Epithelial cell of prostate (primary cell): Measurements from ENCODE around the gene SPTLC2.

Experiments used
- DNase-seq: peaks from one replicate; pipeline ENCODE4 v3.0.0-alpha.2; 2011; ENCODE audit warnings: low read depth, low spot score
- H3K27ac ChIP-seq: fragments of 450-650 bp; 2 replicates; pipeline ENCODE4 v1.5.1; 2017; ENCODE audit warnings: mild to moderate bottlenecking

The SPTLC2 gene

DNA sequence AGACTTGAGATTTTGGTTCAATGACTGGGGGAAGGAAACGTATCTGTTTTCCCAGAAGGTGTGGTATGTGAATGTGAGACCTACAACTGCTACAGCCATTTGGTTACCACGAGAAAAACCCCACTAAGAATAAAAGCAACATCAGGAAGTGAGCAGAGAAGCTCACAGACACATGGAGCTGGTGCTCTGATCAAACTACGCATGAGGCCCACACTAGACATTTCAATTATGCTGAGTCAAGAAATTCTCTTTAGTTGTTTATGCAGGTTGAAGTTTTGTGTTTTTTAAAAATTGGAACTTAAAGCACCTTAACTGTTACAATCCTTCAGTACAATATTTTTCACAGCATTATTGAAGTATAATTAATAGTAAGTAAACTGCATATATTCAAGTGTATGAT is 8.9 kb upstream of the SPTLC2 start:
- no peak overlapping the region for H3K27ac ChIP-seq
- no peak for DNase-seq

DNA sequence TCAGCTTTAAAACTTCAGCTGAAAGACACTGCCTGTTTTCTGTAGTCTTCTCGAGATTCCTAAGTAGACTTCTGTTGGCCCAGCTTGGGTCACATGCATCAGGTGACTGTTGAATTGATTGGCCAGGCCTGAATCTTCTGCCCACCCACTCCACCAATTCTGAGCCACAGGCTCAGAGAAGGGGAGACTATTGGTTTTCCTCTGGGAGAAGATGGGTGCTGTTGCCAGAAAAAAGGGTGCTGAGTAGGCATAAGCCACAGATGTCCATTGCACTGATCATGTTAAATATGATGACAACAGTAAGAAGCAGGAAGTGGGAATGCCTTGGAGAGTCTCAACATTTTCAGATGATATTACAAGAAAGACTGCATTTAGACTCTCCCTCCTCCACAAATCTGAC is 6.8 kb upstream of the SPTLC2 start:
- peak overlapping the region; percentile 32 for H3K27ac ChIP-seq
- no peak for DNase-seq

GRCh38 chr14:77622366-77622961 is 6.0 kb upstream of the SPTLC2 start:
- DNase-seq: no peak

DNA sequence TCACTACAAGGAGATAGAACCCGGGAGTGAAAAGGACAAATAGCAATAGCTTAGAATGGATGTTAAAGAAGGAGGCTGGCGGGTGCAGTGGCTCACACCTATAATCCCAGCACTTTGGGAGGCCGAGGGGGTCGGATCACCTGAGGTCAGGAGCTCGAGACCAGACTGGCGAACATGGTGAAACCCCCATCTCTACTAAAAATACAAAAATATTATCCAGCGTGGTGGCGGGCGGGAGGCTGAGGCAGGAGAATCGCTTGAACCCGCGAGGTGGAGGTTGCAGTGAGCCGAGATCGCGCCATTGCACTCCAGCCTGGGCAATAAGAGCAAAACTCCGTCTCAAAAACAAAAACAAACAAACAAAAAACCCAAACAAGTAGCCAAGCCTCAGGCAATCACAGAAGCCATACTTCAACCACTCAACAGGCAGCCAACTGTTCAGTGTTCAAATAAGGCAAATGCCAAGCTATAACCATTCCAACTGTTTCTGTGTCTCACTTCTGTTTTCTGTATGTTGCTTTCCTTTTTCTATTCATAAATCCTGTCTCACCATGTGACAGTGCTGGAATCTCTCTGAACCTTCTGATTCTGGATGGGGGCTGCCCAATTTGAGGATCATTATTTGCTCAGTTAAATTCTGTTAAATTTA is 3.9 kb upstream of the SPTLC2 start:
- no peak overlapping the region for H3K27ac ChIP-seq
- no peak for DNase-seq

More at GRCh38 chr14:77622366-77622961, 6.0 kb upstream of the SPTLC2 start:
- peak overlapping the region; percentile 32 for H3K27ac ChIP-seq

DNA sequence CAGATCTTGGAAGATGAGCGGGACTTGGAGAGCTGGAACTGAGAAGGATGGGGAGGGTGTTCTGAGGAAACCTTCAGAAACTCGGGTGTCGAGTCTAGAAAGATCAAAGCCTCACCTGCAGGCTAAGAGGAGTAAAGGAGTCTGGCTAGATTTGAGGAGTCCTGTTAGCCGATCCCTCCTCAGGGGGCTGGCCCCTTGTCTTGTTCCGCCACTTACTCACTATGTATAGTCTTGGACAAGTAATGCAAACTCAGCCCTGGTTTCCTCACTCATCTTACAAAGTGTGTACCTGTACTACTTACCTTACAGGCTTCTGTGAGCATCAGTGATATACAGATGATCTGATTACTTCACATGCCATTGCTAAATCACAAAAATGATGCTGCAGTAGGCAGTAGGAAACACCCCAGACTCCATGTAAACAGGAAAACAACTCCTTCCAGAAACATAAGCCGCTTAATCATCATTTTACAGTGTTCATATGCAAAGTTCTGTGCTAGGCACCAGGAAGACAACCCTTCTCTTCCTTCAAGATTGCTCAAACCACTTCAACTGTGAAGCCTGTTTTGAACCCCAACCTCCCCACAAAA is 2.0 kb upstream of the SPTLC2 start:
- no peak for DNase-seq
- H3K27ac ChIP-seq: peak overlapping the region; percentile 7

DNA sequence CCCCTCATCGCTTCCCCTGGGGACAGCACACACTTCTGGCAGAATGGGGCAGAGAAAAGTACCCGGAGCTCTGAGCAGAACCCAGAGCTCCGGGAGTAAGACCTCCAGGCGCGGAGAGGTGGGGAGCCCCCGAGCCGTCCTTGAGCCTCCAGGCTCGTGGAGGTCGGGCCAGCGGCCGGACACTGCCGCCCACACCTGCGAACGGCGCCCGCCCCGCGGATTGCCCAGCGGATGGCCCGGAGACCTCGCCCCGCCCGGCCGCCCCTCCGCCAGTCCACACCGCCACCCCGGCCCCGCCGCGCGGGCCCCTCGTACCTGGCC is 344 bp downstream of the SPTLC2 start:
- no peak for DNase-seq
- peak overlapping the region; percentile 86 for H3K27ac ChIP-seq

DNA sequence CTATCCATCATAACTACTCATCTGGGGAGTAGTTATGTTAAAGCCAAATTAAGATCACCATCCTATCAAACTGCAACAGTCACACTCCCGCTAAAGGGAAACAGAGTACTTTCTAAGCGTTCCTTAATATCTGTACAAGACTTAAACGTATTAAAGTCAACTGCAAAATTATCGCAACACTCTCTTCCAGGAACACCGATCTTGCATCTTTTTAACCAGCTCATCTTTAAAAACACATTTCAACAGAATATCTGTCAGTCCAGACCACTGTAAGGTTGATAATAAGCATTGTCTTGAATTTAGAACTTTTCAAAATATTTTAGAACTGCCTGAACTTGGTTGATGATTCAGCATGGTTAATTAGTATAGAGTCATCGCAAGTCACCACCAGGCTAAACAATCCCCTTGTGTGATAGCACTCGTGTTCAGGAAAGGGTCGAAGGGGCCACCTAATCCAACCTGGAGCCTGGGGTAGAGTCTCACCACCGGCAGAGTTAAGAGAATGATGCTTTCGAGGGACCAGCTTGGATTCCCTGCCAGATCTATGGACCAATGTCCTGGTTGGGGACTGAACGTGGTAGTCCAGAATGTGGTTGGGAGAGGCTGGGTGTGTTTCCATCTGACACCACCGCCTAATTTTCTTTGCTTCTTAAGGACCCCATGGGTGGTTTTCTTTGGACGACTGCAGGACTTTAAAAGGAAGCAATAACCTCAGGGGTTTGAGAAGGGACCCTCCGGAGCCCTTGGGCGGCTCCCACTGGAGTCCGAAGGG is 890 bp downstream of the SPTLC2 start:
- peak overlapping the region; percentile 86 for H3K27ac ChIP-seq
- DNase-seq: no peak

DNA sequence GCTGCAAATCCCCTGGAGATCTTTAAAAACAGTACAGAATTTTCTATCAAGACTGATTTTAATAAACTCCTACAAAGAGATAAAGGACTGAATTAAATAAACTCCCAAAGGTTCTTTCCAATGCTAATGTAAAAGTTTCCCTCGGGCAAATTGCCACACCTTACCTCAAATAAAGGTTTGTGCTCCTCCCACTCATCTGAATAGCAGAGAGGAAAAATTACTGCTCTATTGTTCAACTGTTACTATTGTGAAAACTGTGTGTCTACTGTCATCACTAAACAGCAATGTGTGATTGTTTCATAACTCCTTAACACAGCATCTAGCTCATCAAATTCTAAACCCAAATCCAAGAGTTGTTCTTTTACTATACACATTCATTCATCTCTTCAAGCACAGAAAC is 3.2 kb downstream of the SPTLC2 start:
- no peak for DNase-seq
- H3K27ac ChIP-seq: peak overlapping the region; percentile 27

DNA sequence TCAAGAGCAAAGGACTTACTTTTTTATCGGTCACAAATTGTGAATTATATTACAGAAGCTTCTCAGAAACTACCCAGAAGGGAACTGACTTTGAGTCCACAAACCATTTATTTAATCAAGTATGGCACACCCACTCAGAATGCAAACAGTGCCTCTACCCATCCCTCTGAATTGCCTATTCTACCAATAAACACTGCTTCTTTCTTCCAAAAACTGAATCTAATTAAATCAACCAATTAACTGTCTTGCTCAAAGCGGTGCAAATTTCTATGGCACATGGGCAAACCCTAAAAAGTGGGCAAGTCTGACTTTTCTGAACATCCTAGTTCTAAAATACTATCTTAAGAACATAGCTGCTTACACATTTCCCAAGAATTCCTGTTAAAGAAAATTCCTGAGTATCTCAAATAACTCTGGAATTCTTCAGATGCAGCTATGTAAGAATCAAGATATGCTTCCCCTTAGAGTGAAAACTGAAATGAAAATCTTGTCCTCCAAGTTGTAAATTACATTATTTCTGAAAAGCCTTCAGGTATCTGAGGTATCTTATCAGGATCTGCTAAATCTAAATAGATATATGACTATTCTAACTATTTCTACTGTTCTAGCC is 4.3 kb downstream of the SPTLC2 start:
- no peak for DNase-seq
- H3K27ac ChIP-seq: peak overlapping the region; percentile 27

DNA sequence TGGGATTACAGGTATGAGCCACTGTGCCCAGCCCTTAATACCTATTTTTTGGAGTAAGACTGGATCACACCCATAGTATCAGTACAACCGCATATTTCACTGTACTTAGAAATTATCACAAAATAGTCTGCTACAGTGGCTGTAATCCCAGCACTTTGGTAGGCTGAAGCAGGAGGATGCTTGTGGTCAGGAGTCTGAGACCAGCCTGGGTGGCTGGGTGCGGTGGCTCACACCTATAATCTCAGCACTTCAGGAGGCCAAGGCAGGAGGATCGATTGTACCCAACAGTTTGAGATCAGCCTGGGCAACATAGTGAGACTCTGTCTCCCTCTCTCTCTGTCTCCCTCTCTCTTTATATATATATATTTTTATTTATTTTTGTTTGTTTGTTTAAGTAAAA is 5.9 kb downstream of the SPTLC2 start:
- no peak overlapping the region for H3K27ac ChIP-seq
- DNase-seq: no peak

GRCh38 chr14:77609922-77610321 is 6.5 kb downstream of the SPTLC2 start:
- no peak for DNase-seq
- H3K27ac ChIP-seq: no peak overlapping the region

DNA sequence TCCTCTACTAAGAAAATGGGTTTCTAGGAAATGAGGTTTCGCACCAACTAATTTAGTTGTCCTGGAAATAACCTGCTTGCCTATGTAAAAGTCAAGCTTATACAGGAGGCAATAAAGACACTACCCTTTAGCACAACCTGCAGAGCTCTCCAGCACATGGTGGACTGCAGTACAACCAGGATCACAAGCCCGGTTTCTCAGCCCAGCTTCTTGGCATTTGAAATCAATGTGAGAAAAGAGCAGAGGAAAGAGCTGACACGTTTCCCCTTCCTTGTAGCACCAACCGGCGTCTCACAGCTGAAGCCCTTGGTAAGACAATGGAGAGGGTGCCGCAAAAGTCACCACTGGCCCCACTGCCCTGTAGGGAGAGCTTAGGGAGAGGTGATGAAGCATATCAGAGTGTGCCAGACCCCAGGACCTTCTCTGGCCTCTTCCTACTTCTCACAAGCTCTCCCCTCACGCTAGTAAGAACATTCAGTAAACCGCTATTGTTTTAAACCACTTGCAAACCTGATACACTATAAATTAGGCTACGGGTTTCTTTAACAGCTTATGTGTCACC is 8.6 kb downstream of the SPTLC2 start:
- no peak for DNase-seq
- H3K27ac ChIP-seq: no peak overlapping the region

DNA sequence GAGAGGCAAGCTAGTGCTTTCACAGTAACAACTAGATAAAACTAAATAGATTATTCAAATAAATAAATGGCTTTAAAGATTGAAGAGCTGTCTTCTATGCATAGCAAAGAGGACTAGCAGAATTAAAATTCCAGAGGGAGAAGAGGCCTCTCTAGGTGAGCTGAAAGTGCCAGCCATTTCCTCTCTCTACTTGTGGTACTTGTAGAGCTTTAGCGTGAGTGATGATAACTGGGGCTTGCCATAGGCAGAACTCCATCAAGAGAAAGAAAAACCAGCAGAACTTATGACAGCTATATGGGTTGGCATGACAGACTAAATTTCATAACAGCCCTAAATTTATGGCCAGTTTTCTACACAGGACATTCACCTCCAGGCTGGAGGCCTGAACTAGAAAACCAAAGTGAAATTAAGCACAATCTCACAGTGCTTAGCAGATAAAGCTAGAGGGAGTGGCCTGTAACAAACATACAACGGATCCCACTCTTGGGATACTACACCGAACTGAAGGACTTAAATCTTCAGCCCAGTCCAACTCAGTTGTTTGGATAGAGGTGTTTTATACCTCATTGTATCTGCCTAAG is 11.0 kb downstream of the SPTLC2 start:
- no peak overlapping the region for H3K27ac ChIP-seq
- no peak for DNase-seq

GRCh38 chr14:77603654-77604255 is 12.7 kb downstream of the SPTLC2 start:
- H3K27ac ChIP-seq: peak overlapping the region; percentile 51
- no peak for DNase-seq

DNA sequence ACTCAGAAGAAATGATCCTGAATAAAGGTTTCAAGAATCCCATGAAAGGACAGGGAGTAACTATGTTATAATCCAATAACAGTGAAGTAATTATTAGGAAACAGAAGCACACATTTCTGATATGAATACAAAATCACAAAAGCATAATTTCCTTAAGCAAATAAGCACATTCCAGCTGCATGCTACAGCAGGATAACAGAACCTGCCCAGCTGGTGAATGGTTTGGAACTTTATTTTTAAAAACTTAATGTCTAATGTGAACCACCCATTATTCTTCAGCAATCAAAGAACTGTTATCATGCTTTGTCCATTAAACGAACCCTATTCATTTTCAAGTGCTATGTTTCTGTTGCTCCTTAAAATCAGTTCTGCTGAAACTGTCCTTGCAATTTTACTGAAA is 13.4 kb downstream of the SPTLC2 start:
- peak overlapping the region; percentile 51 for H3K27ac ChIP-seq
- DNase-seq: no peak

- peak overlapping the region; percentile 51 for H3K27ac ChIP-seq
- no peak for DNase-seq
These were observed 14.4 kb downstream of the SPTLC2 start for GRCh38 chr14:77601846-77602619.

GRCh38 chr14:77599889-77600288 is 16.5 kb downstream of the SPTLC2 start:
- no peak for DNase-seq
- peak overlapping the region; percentile 0 for H3K27ac ChIP-seq

DNA sequence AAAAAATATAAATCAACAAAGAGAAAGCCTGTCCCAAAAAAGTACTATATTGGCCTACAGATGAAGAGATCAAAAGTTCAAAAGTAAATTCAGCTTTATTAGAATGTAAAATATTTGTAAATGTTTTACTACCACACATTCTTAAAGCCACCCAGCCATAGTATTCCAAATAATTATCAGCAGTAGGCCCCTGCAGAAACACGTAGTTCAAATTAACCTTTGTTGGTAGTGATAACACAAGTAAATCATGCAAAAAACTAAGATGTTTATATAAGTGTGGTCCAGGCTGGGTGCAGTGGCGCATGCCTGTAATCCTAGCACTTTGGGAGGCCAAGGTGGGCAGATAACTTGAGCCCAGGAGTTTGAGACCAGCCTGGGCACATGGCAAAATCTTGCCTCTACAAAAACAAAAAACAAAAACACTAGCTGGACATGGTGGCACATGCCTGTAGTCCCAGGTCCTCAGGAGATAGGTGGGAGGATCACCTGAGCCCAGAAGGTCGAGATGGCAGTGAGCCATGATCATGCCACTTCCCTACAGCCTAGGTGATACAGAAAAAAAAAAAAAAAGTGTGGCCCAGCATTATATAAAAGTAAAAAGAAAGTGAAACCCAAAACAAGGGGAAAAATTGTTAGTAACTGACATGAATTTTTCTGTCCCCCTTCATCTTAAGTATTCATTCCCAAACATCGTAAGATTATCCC is 17.9 kb downstream of the SPTLC2 start:
- no peak for DNase-seq
- no peak overlapping the region for H3K27ac ChIP-seq
